WTC11 (cell line): ENCODE data around the gene UTP20. TPM values are rescaled to one million over a fixed set of nuclear protein-coding genes. Genes with fewer than 3 reads are reported as not detected.

ENCODE experiments used
- ATAC-seq: fragments of 200-7000 bp; cut with Tn5 transposase; 2 replicates; pipeline ENCODE4 v1.10.0; 2021; ENCODE audit warnings: mild to moderate bottlenecking, moderate library complexity
- CTCF ChIA-PET: fragments of 300-600 bp; sonication (Branson Sonifier 250); formaldehyde crosslinking; loops from one replicate; lab custom pipeline; 2021; ENCODE audit warnings: antibody characterized with exemption; lab: Charles Lee
- POLR2A ChIA-PET: fragments of 350-600 bp; sonication (Branson Sonifier 250); formaldehyde crosslinking; loops from one replicate; lab custom pipeline; 2021; ENCODE audit warnings: antibody characterized with exemption; lab: Charles Lee
- DNase-seq: peaks from one replicate; pipeline ENCODE4 v3.0.0; 2021; ENCODE audit warnings: low spot score
- H3K27ac Mint-ChIP-seq: 2 replicates; pipeline ENCODE4 v1.8.0; 2021; ENCODE audit warnings: mixed read lengths
- H3K27me3 Mint-ChIP-seq: 2 replicates; pipeline ENCODE4 v1.8.0; 2021; ENCODE audit warnings: low read depth, mild to moderate bottlenecking, moderate library complexity, mixed read lengths
- H3K36me3 Mint-ChIP-seq: 2 replicates; pipeline ENCODE4 v1.8.0; 2021; ENCODE audit warnings: mixed read lengths
- H3K4me1 Mint-ChIP-seq: 2 replicates; pipeline ENCODE4 v1.8.0; 2022; ENCODE audit warnings: mixed read lengths
- H3K4me3 Mint-ChIP-seq: 2 replicates; pipeline ENCODE4 v1.8.0; 2021; ENCODE audit warnings: mild to moderate bottlenecking, moderate library complexity, mixed read lengths
- H3K9me3 Mint-ChIP-seq: 2 replicates; pipeline ENCODE4 v1.8.0; 2021; ENCODE audit warnings: mixed read lengths
- ETV6 ChIP-seq: sonication (generic); formaldehyde crosslinking; IDR thresholded peaks from 2 replicates; pipeline ENCODE4 v1.8.1; 2022; ENCODE audit warnings: mild to moderate bottlenecking, missing genetic modification reagents
- KAT7 ChIP-seq: sonication (generic); formaldehyde crosslinking; IDR thresholded peaks from 2 replicates; pipeline ENCODE4 v1.8.1; 2023; ENCODE audit warnings: missing genetic modification reagents, mild to moderate bottlenecking, borderline replicate concordance
- MXD4 ChIP-seq: fragments of 250-450 bp; sonication (Bioruptor Pico); IDR thresholded peaks from 2 replicates; pipeline ENCODE4 v1.8.0; 2021; ENCODE audit warnings: mild to moderate bottlenecking, moderate library complexity, borderline replicate concordance
- NFYB ChIP-seq: sonication (generic); formaldehyde crosslinking; conservative IDR thresholded peaks from 2 replicates; pipeline ENCODE4 v1.8.0; 2022; ENCODE audit warnings: low read depth, missing genetic modification reagents
- RORB ChIP-seq: fragments of 250-450 bp; sonication (Bioruptor Pico); IDR thresholded peaks from 2 replicates; pipeline ENCODE4 v1.9.0; 2021; ENCODE audit warnings: mild to moderate bottlenecking
- ZNF232 ChIP-seq: sonication (generic); formaldehyde crosslinking; IDR thresholded peaks from 2 replicates; pipeline ENCODE4 v1.8.0; 2022; ENCODE audit warnings: mild to moderate bottlenecking, missing genetic modification reagents
- ZNF423 ChIP-seq: fragments of 250-450 bp; sonication (Bioruptor Pico); IDR thresholded peaks from 2 replicates; pipeline ENCODE4 v2.1.2; 2022; ENCODE audit warnings: mild to moderate bottlenecking, moderate library complexity
- ZNF671 ChIP-seq: fragments of 250-450 bp; sonication (Bioruptor Pico); IDR thresholded peaks from 2 replicates; pipeline ENCODE4 v1.8.0; 2021; ENCODE audit warnings: mild to moderate bottlenecking
- total RNA-seq: library from RNA; stranded (reverse); gene quantifications from 3 replicates; pipeline ENCODE4 v1.2.3, GENCODE V29; 2021
- TF ChIP-seq, protein P1 (sequence below): sonication (generic); formaldehyde crosslinking; IDR thresholded peaks from 2 replicates; pipeline ENCODE4 v1.8.1; 2023; ENCODE audit warnings: mild to moderate bottlenecking, missing genetic modification reagents, borderline replicate concordance
- TF ChIP-seq, protein P2 (sequence below): sonication (generic); formaldehyde crosslinking; IDR thresholded peaks from 2 replicates; pipeline ENCODE4 v1.8.1; 2023; ENCODE audit warnings: mild to moderate bottlenecking, missing genetic modification reagents
- TF ChIP-seq, protein P3 (sequence below): sonication (generic); formaldehyde crosslinking; conservative IDR thresholded peaks from 2 replicates; pipeline ENCODE4 v1.8.1; 2023; ENCODE audit warnings: mild to moderate bottlenecking, low read depth, missing genetic modification reagents, moderate library complexity
- TF ChIP-seq, protein P4 (sequence below): sonication (generic); formaldehyde crosslinking; IDR thresholded peaks from 2 replicates; pipeline ENCODE4 v1.8.1; 2023; ENCODE audit warnings: mild to moderate bottlenecking, missing genetic modification reagents
- TF ChIP-seq, protein P5 (sequence below): sonication (generic); formaldehyde crosslinking; conservative IDR thresholded peaks from 2 replicates; pipeline ENCODE4 v1.8.1; 2022; ENCODE audit warnings: mild to moderate bottlenecking, missing genetic modification reagents
- TF ChIP-seq, protein P6 (sequence below): sonication (generic); formaldehyde crosslinking; IDR thresholded peaks from 2 replicates; pipeline ENCODE4 v1.8.1; 2022; ENCODE audit warnings: missing genetic modification reagents, borderline replicate concordance
- TF ChIP-seq, protein P7 (sequence below): fragments of 250-450 bp; sonication (Bioruptor Pico); IDR thresholded peaks from 2 replicates; pipeline ENCODE4 v1.9.0; 2021; ENCODE audit warnings: mild to moderate bottlenecking

UTP20 gene
- total RNA-seq, 1 experiment from 2014 or later = 34.1 TPM

DNA sequence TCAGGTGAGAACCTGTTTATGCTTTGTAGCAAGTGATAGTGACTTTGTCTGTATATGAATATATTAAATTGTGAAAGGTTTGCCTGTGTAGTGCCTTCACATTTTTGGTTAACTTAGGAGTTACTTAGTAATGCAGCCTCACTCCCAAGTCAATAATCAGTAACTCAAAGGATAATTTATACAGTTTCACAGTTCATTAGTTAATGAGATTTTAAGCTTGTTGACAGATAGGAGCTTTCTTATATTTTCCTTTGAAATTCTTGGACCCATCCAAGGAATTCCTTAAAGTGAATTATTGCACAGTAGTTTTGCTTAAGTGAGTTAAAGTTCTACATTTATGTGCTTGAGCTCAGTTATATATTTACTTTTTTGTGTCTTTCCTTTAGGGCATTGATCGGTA is 50.7 kb downstream of the UTP20 start:
- ChIA-PET CTCF (interaction anchor here (0.6 kb wide), 1 partner anchor 102 kb away, joined by 3 read pairs; no protein-coding TSS in a partner anchor), POLR2A (no interaction called here)
- Mint-ChIP-seq H3K4me3 (no peak overlapping the region), H3K36me3 (peaks cover 58% of the 10 kb centered on the region), H3K9me3 (no peaks in the 10 kb centered on the region), H3K4me1 (peaks cover 4% of the 10 kb centered on the region), H3K27me3 (no peaks in the 10 kb centered on the region), H3K27ac (no peak overlapping the region)
- DNase-seq = no peak
- no peak for ATAC-seq
- TF ChIP-seq KAT7 (CRISPR knock-in tag) (no peak), RORB (no peak)

DNA sequence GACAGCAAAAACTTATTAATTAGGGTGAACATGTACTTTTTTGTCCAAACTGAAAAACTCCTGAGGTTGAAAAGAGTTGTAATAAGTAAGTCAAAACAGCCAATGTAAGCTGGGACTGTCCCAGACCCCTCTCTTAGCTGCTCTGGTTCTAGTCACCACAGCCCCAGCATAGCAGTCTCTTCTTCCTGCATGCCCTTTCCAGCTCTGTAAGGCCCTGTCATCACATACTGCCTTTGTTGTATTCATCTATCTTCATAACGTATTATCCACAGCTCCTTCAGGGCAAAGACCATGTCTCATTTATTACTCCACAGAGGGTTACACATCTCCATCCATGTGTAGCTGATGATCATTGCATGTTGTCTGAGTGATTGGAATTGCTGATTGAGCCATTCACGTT is 56.5 kb downstream of the UTP20 start:
- TF ChIP-seq, protein P1, sequence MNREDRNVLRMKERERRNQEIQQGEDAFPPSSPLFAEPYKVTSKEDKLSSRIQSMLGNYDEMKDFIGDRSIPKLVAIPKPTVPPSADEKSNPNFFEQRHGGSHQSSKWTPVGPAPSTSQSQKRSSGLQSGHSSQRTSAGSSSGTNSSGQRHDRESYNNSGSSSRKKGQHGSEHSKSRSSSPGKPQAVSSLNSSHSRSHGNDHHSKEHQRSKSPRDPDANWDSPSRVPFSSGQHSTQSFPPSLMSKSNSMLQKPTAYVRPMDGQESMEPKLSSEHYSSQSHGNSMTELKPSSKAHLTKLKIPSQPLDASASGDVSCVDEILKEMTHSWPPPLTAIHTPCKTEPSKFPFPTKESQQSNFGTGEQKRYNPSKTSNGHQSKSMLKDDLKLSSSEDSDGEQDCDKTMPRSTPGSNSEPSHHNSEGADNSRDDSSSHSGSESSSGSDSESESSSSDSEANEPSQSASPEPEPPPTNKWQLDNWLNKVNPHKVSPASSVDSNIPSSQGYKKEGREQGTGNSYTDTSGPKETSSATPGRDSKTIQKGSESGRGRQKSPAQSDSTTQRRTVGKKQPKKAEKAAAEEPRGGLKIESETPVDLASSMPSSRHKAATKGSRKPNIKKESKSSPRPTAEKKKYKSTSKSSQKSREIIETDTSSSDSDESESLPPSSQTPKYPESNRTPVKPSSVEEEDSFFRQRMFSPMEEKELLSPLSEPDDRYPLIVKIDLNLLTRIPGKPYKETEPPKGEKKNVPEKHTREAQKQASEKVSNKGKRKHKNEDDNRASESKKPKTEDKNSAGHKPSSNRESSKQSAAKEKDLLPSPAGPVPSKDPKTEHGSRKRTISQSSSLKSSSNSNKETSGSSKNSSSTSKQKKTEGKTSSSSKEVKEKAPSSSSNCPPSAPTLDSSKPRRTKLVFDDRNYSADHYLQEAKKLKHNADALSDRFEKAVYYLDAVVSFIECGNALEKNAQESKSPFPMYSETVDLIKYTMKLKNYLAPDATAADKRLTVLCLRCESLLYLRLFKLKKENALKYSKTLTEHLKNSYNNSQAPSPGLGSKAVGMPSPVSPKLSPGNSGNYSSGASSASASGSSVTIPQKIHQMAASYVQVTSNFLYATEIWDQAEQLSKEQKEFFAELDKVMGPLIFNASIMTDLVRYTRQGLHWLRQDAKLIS (CRISPR knock-in tag) = no peak
- TF ChIP-seq NFYB (no peak), ZNF232 (no peak), ETV6 (CRISPR knock-in tag) (no peak)
- TF ChIP-seq, protein P2, sequence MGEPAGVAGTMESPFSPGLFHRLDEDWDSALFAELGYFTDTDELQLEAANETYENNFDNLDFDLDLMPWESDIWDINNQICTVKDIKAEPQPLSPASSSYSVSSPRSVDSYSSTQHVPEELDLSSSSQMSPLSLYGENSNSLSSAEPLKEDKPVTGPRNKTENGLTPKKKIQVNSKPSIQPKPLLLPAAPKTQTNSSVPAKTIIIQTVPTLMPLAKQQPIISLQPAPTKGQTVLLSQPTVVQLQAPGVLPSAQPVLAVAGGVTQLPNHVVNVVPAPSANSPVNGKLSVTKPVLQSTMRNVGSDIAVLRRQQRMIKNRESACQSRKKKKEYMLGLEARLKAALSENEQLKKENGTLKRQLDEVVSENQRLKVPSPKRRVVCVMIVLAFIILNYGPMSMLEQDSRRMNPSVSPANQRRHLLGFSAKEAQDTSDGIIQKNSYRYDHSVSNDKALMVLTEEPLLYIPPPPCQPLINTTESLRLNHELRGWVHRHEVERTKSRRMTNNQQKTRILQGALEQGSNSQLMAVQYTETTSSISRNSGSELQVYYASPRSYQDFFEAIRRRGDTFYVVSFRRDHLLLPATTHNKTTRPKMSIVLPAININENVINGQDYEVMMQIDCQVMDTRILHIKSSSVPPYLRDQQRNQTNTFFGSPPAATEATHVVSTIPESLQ (CRISPR knock-in tag) = no peak
- TF ChIP-seq, protein P3, sequence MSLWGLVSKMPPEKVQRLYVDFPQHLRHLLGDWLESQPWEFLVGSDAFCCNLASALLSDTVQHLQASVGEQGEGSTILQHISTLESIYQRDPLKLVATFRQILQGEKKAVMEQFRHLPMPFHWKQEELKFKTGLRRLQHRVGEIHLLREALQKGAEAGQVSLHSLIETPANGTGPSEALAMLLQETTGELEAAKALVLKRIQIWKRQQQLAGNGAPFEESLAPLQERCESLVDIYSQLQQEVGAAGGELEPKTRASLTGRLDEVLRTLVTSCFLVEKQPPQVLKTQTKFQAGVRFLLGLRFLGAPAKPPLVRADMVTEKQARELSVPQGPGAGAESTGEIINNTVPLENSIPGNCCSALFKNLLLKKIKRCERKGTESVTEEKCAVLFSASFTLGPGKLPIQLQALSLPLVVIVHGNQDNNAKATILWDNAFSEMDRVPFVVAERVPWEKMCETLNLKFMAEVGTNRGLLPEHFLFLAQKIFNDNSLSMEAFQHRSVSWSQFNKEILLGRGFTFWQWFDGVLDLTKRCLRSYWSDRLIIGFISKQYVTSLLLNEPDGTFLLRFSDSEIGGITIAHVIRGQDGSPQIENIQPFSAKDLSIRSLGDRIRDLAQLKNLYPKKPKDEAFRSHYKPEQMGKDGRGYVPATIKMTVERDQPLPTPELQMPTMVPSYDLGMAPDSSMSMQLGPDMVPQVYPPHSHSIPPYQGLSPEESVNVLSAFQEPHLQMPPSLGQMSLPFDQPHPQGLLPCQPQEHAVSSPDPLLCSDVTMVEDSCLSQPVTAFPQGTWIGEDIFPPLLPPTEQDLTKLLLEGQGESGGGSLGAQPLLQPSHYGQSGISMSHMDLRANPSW (CRISPR knock-in tag) = no peak
- TF ChIP-seq, protein P4, sequence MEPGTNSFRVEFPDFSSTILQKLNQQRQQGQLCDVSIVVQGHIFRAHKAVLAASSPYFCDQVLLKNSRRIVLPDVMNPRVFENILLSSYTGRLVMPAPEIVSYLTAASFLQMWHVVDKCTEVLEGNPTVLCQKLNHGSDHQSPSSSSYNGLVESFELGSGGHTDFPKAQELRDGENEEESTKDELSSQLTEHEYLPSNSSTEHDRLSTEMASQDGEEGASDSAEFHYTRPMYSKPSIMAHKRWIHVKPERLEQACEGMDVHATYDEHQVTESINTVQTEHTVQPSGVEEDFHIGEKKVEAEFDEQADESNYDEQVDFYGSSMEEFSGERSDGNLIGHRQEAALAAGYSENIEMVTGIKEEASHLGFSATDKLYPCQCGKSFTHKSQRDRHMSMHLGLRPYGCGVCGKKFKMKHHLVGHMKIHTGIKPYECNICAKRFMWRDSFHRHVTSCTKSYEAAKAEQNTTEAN (CRISPR knock-in tag) = no peak
- TF ChIP-seq, protein P5, sequence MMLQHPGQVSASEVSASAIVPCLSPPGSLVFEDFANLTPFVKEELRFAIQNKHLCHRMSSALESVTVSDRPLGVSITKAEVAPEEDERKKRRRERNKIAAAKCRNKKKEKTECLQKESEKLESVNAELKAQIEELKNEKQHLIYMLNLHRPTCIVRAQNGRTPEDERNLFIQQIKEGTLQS (CRISPR knock-in tag) = no peak
- Mint-ChIP-seq H3K27me3 (no peaks in the 10 kb centered on the region), H3K9me3 (no peaks in the 10 kb centered on the region), H3K4me3 (no peak overlapping the region), H3K27ac (peak overlapping the region; percentile 1; the same call in 1 of the 2 replicates), H3K4me1 (peaks cover 13% of the 10 kb centered on the region), H3K36me3 (peaks cover 31% of the 10 kb centered on the region)
- ATAC-seq = peak; percentile 51; the same call in 1 of the 2 replicates
- CTCF ChIA-PET = interaction anchor here (1.0 to 1.1 kb wide), 2 partner anchors 10 to 13 kb away, joined by 3 to 9 read pairs; no protein-coding TSS in a partner anchor
- POLR2A ChIA-PET = interaction anchor here (0.5 kb wide), 1 partner anchor 109 kb away, joined by 3 read pairs; no protein-coding TSS in a partner anchor
- DNase-seq = no peak

DNA sequence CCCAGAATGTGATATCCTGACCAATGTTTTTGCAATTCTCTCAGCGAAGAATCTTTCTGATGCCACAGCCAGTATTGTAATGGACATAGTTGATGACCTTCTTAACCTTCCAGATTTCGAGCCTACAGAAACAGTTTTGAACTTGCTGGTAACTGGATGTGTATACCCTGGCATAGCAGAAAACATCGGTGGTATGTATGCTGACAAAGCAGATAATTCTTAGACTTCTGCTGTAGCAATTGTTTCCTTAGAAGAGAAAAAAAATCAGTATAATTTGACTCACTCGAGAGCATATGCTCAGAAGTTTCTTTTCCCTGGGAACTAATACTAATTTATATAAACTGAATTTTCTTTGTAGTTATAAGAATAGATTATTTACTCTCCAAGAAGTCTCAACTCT is 58.2 kb downstream of the UTP20 start:
- Mint-ChIP-seq H3K9me3 (no peaks in the 10 kb centered on the region), H3K4me1 (peaks cover 13% of the 10 kb centered on the region), H3K27me3 (no peaks in the 10 kb centered on the region), H3K36me3 (peaks cover 27% of the 10 kb centered on the region), H3K4me3 (no peak overlapping the region), H3K27ac (no peak overlapping the region)
- POLR2A ChIA-PET = interaction anchor here (0.6 kb wide), 1 partner anchor 59 kb away, joined by 3 read pairs; no protein-coding TSS in a partner anchor
- TF ChIP-seq, protein P6, sequence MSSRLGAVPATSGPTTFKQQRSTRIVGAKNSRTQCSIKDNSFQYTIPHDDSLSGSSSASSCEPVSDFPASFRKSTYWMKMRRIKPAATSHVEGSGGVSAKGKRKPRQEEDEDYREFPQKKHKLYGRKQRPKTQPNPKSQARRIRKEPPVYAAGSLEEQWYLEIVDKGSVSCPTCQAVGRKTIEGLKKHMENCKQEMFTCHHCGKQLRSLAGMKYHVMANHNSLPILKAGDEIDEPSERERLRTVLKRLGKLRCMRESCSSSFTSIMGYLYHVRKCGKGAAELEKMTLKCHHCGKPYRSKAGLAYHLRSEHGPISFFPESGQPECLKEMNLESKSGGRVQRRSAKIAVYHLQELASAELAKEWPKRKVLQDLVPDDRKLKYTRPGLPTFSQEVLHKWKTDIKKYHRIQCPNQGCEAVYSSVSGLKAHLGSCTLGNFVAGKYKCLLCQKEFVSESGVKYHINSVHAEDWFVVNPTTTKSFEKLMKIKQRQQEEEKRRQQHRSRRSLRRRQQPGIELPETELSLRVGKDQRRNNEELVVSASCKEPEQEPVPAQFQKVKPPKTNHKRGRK (CRISPR knock-in tag) = no peak
- TF ChIP-seq, protein P7, sequence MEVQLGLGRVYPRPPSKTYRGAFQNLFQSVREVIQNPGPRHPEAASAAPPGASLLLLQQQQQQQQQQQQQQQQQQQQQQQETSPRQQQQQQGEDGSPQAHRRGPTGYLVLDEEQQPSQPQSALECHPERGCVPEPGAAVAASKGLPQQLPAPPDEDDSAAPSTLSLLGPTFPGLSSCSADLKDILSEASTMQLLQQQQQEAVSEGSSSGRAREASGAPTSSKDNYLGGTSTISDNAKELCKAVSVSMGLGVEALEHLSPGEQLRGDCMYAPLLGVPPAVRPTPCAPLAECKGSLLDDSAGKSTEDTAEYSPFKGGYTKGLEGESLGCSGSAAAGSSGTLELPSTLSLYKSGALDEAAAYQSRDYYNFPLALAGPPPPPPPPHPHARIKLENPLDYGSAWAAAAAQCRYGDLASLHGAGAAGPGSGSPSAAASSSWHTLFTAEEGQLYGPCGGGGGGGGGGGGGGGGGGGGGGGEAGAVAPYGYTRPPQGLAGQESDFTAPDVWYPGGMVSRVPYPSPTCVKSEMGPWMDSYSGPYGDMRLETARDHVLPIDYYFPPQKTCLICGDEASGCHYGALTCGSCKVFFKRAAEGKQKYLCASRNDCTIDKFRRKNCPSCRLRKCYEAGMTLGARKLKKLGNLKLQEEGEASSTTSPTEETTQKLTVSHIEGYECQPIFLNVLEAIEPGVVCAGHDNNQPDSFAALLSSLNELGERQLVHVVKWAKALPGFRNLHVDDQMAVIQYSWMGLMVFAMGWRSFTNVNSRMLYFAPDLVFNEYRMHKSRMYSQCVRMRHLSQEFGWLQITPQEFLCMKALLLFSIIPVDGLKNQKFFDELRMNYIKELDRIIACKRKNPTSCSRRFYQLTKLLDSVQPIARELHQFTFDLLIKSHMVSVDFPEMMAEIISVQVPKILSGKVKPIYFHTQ (CRISPR knock-in tag) = no peak
- TF ChIP-seq MXD4 (CRISPR knock-in tag) = no peak
- TF ChIP-seq ZNF423 (CRISPR knock-in tag) = no peak
- no peak for TF ChIP-seq ZNF671 (CRISPR knock-in tag)
- DNase-seq (no peak), ATAC-seq (no peak)
- CTCF ChIA-PET = no interaction called here
